Natural killer cell (primary cell): ENCODE measurements around the gene KIF25. TPM values are rescaled to one million over a fixed set of nuclear protein-coding genes. Genes with fewer than 3 reads are reported as not detected.

Experiments used
- ATAC-seq, 3 donors: fragments of 150-1000 bp in 2 of 3; fragments of 200-7000 bp in 1 of 3; cut with Tn5 transposase; 1 replicate in 1 of 3; 2 replicates in 2 of 3; pipeline ENCODE4 v1.10.0; 2021; ENCODE audit warnings: mild to moderate bottlenecking in 2 of 3, moderate library complexity in 2 of 3
- DNase-seq, 2 donors: peaks; one replicate each; pipeline versions ENCODE4 v3.0.0 to v3.0.0-alpha.2; 2013 to 2021; ENCODE audit warnings: mixed read lengths in 1 of 2
- H3K27ac ChIP-seq: one replicate; pipeline ENCODE4 v1.5.1; 2013; ENCODE audit warnings: mild to moderate bottlenecking, low read length
- H3K27me3 ChIP-seq: one replicate; pipeline ENCODE4 v1.6.1; 2013; ENCODE audit warnings: low read length; ENCODE audit not compliant: control insufficient read depth, insufficient read depth
- H3K36me3 ChIP-seq: one replicate; pipeline ENCODE4 v1.6.1; 2013; ENCODE audit warnings: low read length; ENCODE audit not compliant: control insufficient read depth, insufficient read depth
- H3K4me1 ChIP-seq: one replicate; pipeline ENCODE4 v1.6.1; 2013; ENCODE audit warnings: low read length; ENCODE audit not compliant: control insufficient read depth, insufficient read depth
- H3K4me3 ChIP-seq: one replicate; pipeline ENCODE4 v1.5.1; 2013; ENCODE audit warnings: low read length
- H3K9me3 ChIP-seq: one replicate; pipeline ENCODE4 v1.6.1; 2013; ENCODE audit warnings: low read length; ENCODE audit not compliant: control insufficient read depth, insufficient read depth
- H3K27ac Mint-ChIP-seq, 2 donors: one replicate each; pipeline ENCODE4 v1.8.0; 2022; ENCODE audit warnings: mild to moderate bottlenecking in 2 of 2, mixed read lengths in 2 of 2, moderate library complexity in 1 of 2
- H3K27me3 Mint-ChIP-seq, 2 donors: one replicate each; pipeline ENCODE4 v1.8.0; 2022; ENCODE audit warnings: low read depth in 2 of 2, mixed read lengths in 2 of 2
- H3K36me3 Mint-ChIP-seq: one replicate; pipeline ENCODE4 v1.8.0; 2022; ENCODE audit warnings: mixed read lengths
- H3K4me1 Mint-ChIP-seq, 2 donors: one replicate each; pipeline ENCODE4 v1.8.0; 2022; ENCODE audit warnings: mixed read lengths in 2 of 2
- H3K4me3 Mint-ChIP-seq: one replicate; pipeline ENCODE4 v1.8.0; 2022; ENCODE audit warnings: mild to moderate bottlenecking, moderate library complexity, mixed read lengths
- H3K9me3 Mint-ChIP-seq, 2 donors: one replicate each; pipeline ENCODE4 v1.8.0; 2022; ENCODE audit warnings: mixed read lengths in 2 of 2
- WGBS: methylation state at CpG from one replicate; pipeline ENCODE4 v1.1.7; 2013; ENCODE audit warnings: missing lambda C conversion rate; ENCODE audit not compliant: insufficient coverage; 5-methylcytosine and 5-hydroxymethylcytosine counted together
- intact Hi-C: fragments of 100-400 bp; cut with micrococcal nuclease; formaldehyde crosslinking; loops from one replicate; pipeline ENCODE4 v1.14.2; 2022
- total RNA-seq, 4 donors: library from RNA; stranded (reverse); fragments of 120-200 nt in 1 of 4; gene quantifications; one replicate each; pipeline versions ENCODE4 v1.2.3 to v1.2.4, GENCODE V29; 2013 to 2022
- TF ChIP-seq, protein P1 (sequence below): fragments of 200-600 bp; IDR thresholded peaks from one replicate; pipeline ENCODE4 v1.8.0; 2022; ENCODE audit warnings: antibody characterized with exemption

Gene KIF25
- total RNA-seq, 3 donors from 2014 or later (not counting 1 experiment from before 2014, with no cell fraction given): not detected

DNA sequence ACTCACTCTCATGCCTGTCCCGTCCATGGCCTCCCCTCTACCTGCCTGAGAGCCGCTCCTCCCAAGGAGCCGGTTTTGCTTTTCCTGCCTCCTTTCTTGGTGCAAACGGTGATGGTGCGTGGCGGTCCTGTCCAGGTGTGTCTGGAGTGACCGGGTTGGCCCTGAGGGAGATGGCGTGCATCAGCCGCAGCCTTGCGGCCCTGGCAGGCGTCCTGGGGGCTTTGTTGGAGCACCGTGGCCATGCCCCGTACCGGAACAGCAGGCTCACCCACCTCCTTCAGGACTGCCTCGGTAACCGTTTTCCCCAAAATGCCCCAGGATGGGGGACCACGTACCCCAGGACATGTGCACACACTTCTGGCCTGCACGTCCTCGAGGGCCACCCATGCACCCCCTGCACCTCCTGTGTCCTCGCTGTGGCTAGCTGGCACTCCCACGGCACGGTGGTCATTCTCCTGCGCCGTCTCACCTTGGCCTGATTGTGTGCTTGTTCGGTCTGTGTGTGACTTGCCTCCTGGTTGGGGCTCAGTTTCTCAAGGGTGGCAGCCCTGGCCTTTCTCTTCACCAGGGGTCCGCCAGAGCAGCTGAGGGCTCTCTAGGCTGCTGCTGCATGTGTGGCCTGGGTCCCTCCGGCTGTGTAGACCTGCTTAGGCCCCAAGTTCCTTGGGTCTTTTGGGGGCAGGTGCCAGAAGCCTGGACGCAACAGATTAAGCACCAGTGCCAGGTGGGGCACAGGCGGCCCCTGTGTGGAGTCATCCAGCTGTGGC is 45.1 kb downstream of the KIF25 start:
- H3K4me3 ChIP-seq: no peak overlapping the region
- ATAC-seq (no peak), DNase-seq (no peak)
- no peak overlapping the region for H3K4me3 Mint-ChIP-seq
- no peak overlapping the region for H3K27ac Mint-ChIP-seq
- H3K9me3 ChIP-seq: peaks cover 35% of the 10 kb centered on the region
- H3K9me3 Mint-ChIP-seq: peaks cover 2 to 4% of the 10 kb centered on the region in 2 donors
- intact Hi-C loops: no loop called here
- no peak overlapping the region for H3K27ac ChIP-seq
- H3K27me3 ChIP-seq: no peaks in the 10 kb centered on the region
- TF ChIP-seq, protein P1, sequence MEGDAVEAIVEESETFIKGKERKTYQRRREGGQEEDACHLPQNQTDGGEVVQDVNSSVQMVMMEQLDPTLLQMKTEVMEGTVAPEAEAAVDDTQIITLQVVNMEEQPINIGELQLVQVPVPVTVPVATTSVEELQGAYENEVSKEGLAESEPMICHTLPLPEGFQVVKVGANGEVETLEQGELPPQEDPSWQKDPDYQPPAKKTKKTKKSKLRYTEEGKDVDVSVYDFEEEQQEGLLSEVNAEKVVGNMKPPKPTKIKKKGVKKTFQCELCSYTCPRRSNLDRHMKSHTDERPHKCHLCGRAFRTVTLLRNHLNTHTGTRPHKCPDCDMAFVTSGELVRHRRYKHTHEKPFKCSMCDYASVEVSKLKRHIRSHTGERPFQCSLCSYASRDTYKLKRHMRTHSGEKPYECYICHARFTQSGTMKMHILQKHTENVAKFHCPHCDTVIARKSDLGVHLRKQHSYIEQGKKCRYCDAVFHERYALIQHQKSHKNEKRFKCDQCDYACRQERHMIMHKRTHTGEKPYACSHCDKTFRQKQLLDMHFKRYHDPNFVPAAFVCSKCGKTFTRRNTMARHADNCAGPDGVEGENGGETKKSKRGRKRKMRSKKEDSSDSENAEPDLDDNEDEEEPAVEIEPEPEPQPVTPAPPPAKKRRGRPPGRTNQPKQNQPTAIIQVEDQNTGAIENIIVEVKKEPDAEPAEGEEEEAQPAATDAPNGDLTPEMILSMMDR: no peak
- WGBS: 93% methylated on average over 29 of the region's 29 CpGs
- no peaks in the 10 kb centered on the region for H3K27me3 Mint-ChIP-seq
- H3K36me3 ChIP-seq: no peaks in the 10 kb centered on the region
- H3K4me1 ChIP-seq: no peaks in the 10 kb centered on the region
- H3K4me1 Mint-ChIP-seq: no peaks in the 10 kb centered on the region
- H3K36me3 Mint-ChIP-seq: no peaks in the 10 kb centered on the region

DNA sequence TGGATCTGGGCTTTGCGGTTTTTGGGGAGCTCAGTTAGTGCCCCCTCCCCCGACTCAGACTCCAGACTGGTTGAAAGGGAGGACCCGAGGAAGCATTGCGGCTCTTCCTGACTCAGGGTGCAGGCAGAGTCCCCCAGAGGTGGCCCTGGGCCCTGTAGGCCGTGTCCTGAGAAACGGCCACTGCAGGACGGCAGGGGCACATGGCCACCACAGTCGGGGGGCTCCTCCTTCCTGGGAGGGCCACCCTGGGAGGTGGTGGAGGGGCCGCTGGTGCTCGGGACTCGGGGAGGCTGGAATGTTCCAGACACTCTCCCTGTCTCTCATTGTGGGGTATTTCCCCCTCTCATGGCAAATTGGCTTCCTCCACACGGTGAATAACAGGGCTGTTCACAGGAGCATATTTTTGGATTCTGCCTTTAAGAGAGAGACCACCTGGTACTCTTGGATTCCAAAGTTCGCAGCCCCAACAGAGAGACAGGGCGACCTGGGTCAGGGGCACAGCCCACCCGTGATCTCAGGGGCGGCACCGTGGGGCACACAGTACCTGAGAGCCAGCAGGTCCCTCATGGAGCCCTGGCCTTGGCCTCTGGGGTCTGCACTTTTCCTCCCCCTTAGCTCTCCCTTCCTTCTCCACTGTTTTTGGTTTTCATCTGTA is 45.8 kb downstream of the KIF25 start:
- intact Hi-C loops: no loop called here
- H3K27ac ChIP-seq: no peak overlapping the region
- no peaks in the 10 kb centered on the region for H3K4me1 Mint-ChIP-seq
- no peak overlapping the region for H3K4me3 ChIP-seq
- H3K9me3 Mint-ChIP-seq: peaks cover 2 to 4% of the 10 kb centered on the region in 2 donors
- H3K4me1 ChIP-seq: no peaks in the 10 kb centered on the region
- no peak overlapping the region for H3K27ac Mint-ChIP-seq
- no peaks in the 10 kb centered on the region for H3K36me3 ChIP-seq
- H3K36me3 Mint-ChIP-seq: no peaks in the 10 kb centered on the region
- H3K27me3 Mint-ChIP-seq: no peaks in the 10 kb centered on the region
- no peak for DNase-seq
- H3K27me3 ChIP-seq: no peaks in the 10 kb centered on the region
- ATAC-seq: no peak
- H3K9me3 ChIP-seq: peaks cover 32% of the 10 kb centered on the region
- WGBS: 89% methylated on average over 17 of the region's 17 CpGs
- no peak overlapping the region for H3K4me3 Mint-ChIP-seq
- TF ChIP-seq, protein P1: no peak

DNA sequence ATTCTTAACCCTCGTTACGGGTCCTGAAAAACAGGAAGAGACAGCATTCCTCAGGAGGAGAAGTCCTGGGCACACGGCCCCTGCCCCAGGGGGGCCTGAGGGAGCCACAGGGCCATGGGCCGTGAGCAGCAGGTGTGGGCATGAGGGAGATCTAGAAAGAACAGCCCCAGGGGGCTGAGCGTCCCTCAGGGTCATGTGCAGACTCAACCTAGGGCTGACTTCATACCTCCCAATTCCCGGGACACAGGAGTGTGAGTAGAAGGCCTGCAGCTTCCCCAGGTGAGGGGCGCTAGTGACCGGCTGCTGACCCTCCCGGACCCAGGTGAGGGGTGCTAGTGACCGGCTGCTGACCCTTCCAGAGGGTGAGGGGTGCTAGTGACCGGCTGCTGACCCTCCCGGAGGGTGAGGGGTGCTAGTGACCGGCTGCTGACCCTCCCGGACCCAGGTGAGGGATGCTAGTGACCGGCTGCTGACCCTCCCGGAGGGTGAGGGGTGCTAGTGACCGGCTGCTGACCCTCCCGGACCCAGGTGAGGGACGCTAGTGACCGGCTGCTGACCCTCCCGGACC is 46.5 kb downstream of the KIF25 start:
- Histone ChIP-seq H3K27ac (no peak overlapping the region), H3K4me3 (no peak overlapping the region), H3K9me3 (peaks cover 32% of the 10 kb centered on the region), H3K27me3 (no peaks in the 10 kb centered on the region), H3K36me3 (no peaks in the 10 kb centered on the region), H3K4me1 (no peaks in the 10 kb centered on the region)
- Mint-ChIP-seq H3K27me3 (no peaks in the 10 kb centered on the region), H3K36me3 (no peaks in the 10 kb centered on the region), H3K4me1 (no peaks in the 10 kb centered on the region), H3K9me3 (peaks cover 0 to 4% of the 10 kb centered on the region in 2 donors), H3K27ac (no peak overlapping the region), H3K4me3 (no peak overlapping the region)
- ATAC-seq (no peak), DNase-seq (no peak)
- TF ChIP-seq, protein P1: no peak
- intact Hi-C loops: no loop called here
- 88% methylated on average over 18 of the region's 21 CpGs for WGBS
